IPS-20b (cell line): ENCODE results near the gene FSTL4.

Source experiments
- H3K27ac ChIP-seq: one replicate; pipeline ENCODE4 v1.5.1; 2013; ENCODE audit warnings: low read length
- H3K27me3 ChIP-seq: 2 replicates; pipeline ENCODE4 v1.6.1; 2013; ENCODE audit warnings: mild to moderate bottlenecking, low read length, inconsistent platforms; ENCODE audit not compliant: insufficient read depth
- H3K36me3 ChIP-seq: 2 replicates; pipeline ENCODE4 v1.6.1; 2013; ENCODE audit warnings: low read depth, mild to moderate bottlenecking, inconsistent platforms, low read length, moderate library complexity; ENCODE audit not compliant: insufficient read depth
- H3K4me1 ChIP-seq: 2 replicates; pipeline ENCODE4 v1.6.1; 2013; ENCODE audit warnings: mild to moderate bottlenecking, control low read depth, inconsistent platforms, low read length, moderate library complexity; ENCODE audit not compliant: insufficient read depth
- H3K4me3 ChIP-seq: 2 replicates; pipeline ENCODE4 v1.5.1; 2013; ENCODE audit warnings: mild to moderate bottlenecking, low read length, inconsistent platforms
- H3K9ac ChIP-seq: 2 replicates; pipeline ENCODE4 v1.6.1; 2013; ENCODE audit warnings: low read depth, mild to moderate bottlenecking, inconsistent platforms, low read length, moderate library complexity
- H3K9me3 ChIP-seq: 2 replicates; pipeline ENCODE4 v1.6.1; 2013; ENCODE audit warnings: mild to moderate bottlenecking, low read depth, low read length, inconsistent platforms; ENCODE audit not compliant: insufficient read depth

The FSTL4 gene

GRCh38 chr5:133510634-133511262, 101.6 kb downstream of the FSTL4 start:
- Histone ChIP-seq H3K4me3 (no peak overlapping the region), H3K27ac (no peak overlapping the region), H3K9me3 (no peaks in the 10 kb centered on the region), H3K4me1 (no peaks in the 10 kb centered on the region), H3K9ac (no peak overlapping the region), H3K36me3 (no peaks in the 10 kb centered on the region), H3K27me3 (no peaks in the 10 kb centered on the region)

DNA sequence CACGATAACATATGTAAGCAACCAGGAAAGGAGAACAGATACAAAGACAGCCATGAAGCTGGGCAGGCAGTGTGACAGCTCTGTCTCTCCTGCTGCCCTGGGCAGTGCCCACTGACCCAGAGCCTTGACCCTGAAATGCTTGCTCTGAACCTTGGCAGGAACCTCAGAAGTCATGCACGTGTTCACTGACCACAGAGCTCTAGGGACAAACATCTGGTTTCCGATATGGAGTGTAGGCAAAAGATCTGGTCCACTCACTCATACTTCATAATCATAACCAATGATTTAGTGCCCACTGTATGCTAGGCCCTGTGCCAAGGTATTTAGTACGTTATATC, 102.6 kb downstream of the FSTL4 start:
- H3K9ac ChIP-seq = no peak overlapping the region
- H3K4me3 ChIP-seq = no peak overlapping the region
- H3K4me1 ChIP-seq = no peaks in the 10 kb centered on the region
- no peaks in the 10 kb centered on the region for H3K27me3 ChIP-seq
- no peaks in the 10 kb centered on the region for H3K36me3 ChIP-seq
- H3K27ac ChIP-seq = no peak overlapping the region
- no peaks in the 10 kb centered on the region for H3K9me3 ChIP-seq

DNA sequence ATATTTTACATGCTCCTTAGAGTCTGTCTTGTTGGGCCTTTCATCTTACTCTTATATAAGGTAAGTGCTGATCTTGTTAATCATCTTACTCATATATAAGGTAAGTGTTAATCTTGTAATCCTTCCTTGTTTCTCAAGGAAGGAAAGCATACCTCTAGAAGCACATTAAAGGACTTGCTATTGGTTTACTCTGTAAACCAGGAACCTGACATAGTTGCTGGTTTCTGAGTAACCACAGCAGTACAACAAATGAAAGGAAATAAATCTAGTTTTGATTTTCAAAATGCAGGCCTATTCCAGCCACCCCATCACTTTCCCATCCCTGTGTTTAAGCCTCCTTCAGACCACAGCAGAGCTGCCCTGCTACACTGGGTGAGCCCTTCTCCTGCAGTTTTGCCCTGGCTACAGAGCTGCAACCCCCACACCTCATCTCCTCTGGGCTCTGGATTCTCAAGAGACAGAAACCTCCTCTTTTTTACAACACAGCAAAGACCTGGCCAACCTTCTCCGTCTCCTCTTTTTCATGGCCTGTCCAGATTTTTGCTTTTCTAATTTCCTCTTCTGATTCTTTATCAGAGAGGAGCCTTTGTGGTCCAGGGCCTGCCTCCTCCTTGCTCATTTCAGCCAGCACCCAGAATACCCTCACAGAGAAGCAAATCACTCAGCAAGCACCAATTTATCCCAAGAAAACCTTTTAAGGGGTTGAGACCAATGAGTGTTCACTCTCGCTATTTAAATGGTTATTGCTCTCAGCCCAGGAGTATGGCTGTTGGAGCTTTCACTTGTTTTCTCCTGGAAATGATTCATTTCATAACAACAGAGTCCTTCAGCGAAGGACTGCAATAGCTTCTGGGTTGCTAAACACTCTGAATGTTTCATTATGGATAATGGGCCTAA, 103.2 kb downstream of the FSTL4 start:
- Histone ChIP-seq H3K36me3 (no peaks in the 10 kb centered on the region), H3K9ac (no peak overlapping the region; the same call in 1 of the 2 replicates), H3K27me3 (no peaks in the 10 kb centered on the region), H3K4me1 (no peaks in the 10 kb centered on the region), H3K27ac (no peak overlapping the region), H3K4me3 (no peak overlapping the region), H3K9me3 (no peaks in the 10 kb centered on the region)

DNA sequence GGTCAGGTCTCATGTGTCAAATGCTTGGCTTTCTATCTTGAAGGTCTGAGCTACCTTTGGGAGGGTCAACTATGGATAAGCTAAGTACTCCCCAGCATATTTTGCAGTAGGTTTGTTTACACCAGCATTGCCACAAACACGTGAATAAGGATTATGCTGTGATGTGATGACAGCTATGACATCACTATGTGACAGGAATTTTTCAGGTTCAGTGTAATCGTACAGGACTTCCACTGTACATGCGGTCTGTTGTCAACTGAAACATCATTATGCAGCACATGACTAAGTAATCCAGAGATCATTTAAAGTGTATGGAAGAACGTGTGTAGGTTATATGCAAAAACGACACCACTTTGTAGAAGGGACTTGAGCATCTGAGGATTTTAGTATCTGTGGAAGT, 104.0 kb downstream of the FSTL4 start:
- H3K9ac ChIP-seq = no peak overlapping the region
- no peak overlapping the region for H3K27ac ChIP-seq

DNA sequence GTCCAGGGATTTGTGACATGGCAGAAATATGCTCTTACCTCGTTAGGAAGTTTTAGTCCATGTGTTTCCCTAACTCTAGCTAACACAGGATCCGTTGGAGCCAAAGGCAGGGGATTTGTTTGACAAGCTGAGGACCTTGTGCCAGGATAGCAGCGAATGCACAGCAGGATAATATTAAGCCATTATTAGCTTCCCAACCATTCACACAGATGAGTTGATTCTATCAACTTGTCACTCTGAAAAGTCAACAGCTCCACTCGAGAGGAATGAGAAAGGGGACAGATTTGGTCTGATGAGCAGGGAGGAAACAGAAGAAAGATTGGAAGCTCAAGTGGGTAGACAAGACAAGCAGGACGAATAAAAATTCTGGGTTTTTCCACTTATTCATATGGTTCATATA, 106.2 kb downstream of the FSTL4 start:
- H3K4me1 ChIP-seq = no peaks in the 10 kb centered on the region
- no peaks in the 10 kb centered on the region for H3K9me3 ChIP-seq
- H3K27ac ChIP-seq = no peak overlapping the region
- no peak overlapping the region for H3K9ac ChIP-seq
- no peaks in the 10 kb centered on the region for H3K36me3 ChIP-seq
- H3K27me3 ChIP-seq = no peaks in the 10 kb centered on the region
- H3K4me3 ChIP-seq = no peak overlapping the region

More for the DNA sequence above, 104.0 kb downstream of the FSTL4 start:
- Histone ChIP-seq H3K4me3 (no peak overlapping the region), H3K9me3 (no peaks in the 10 kb centered on the region), H3K36me3 (no peaks in the 10 kb centered on the region), H3K27me3 (no peaks in the 10 kb centered on the region), H3K4me1 (no peaks in the 10 kb centered on the region)

- Histone ChIP-seq H3K4me1 (no peaks in the 10 kb centered on the region), H3K27me3 (no peaks in the 10 kb centered on the region), H3K36me3 (no peaks in the 10 kb centered on the region), H3K9me3 (no peaks in the 10 kb centered on the region), H3K27ac (no peak overlapping the region), H3K9ac (no peak overlapping the region), H3K4me3 (no peak overlapping the region)
Measured at GRCh38 chr5:133503511-133503910, 108.8 kb downstream of the FSTL4 start.

DNA sequence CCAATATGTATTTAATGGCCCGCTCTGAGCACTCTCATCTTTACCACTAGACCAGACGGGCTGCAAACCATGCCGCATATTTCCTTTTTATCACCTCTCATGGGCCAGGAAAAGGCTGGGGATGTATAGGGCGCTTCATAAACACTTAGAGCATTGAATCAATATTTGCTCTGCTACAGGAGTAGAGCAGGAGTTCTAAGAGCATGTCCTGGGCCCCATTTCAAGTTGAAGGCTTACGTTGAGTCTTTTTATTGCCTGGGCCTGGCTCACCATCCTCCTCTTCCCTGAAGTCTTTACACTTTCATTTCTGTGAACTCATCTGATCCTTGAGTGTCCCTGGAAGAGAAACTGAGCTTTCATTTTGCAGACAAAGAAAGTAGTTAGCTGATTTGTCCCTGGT, 112.4 kb downstream of the FSTL4 start:
- no peak overlapping the region for H3K27ac ChIP-seq
- H3K9ac ChIP-seq = no peak overlapping the region
- no peaks in the 10 kb centered on the region for H3K9me3 ChIP-seq
- no peak overlapping the region for H3K4me3 ChIP-seq
- H3K4me1 ChIP-seq = no peaks in the 10 kb centered on the region
- no peaks in the 10 kb centered on the region for H3K36me3 ChIP-seq
- H3K27me3 ChIP-seq = no peaks in the 10 kb centered on the region

- no peak overlapping the region for H3K27ac ChIP-seq
- H3K4me1 ChIP-seq = no peaks in the 10 kb centered on the region
- H3K9me3 ChIP-seq = no peaks in the 10 kb centered on the region
- H3K27me3 ChIP-seq = no peaks in the 10 kb centered on the region
- H3K9ac ChIP-seq = no peak overlapping the region
- no peaks in the 10 kb centered on the region for H3K36me3 ChIP-seq
- no peak overlapping the region for H3K4me3 ChIP-seq
Measured at GRCh38 chr5:133497608-133498348, 114.6 kb downstream of the FSTL4 start.

GRCh38 chr5:133496631-133497030, 115.7 kb downstream of the FSTL4 start:
- Histone ChIP-seq H3K27ac (no peak overlapping the region), H3K9ac (no peak overlapping the region), H3K9me3 (no peaks in the 10 kb centered on the region), H3K27me3 (no peaks in the 10 kb centered on the region), H3K36me3 (no peaks in the 10 kb centered on the region), H3K4me3 (no peak overlapping the region), H3K4me1 (no peaks in the 10 kb centered on the region)

DNA sequence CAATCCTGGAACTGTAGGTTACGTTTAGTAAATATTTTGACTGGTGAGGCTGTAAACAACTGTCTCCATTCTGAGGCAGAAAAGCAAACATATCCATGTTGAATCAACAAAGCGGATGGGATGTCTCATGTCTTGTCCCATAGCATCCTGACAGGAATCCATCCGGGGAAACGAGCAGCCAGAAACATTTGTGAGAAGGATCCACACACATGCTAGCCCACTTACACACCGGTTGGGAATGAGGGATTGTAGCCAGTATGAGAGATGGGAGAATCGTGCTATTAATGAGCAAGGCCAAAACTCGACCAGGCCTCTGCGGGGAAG, 117.5 kb downstream of the FSTL4 start:
- H3K9me3 ChIP-seq = 0 out of 2 replicates have a peak, but pooled peaks cover 3% of the 10 kb centered on the region
- no peaks in the 10 kb centered on the region for H3K36me3 ChIP-seq
- H3K9ac ChIP-seq = no peak overlapping the region
- no peaks in the 10 kb centered on the region for H3K4me1 ChIP-seq
- H3K4me3 ChIP-seq = no peak overlapping the region
- H3K27ac ChIP-seq = no peak overlapping the region
- H3K27me3 ChIP-seq = no peaks in the 10 kb centered on the region

- Histone ChIP-seq H3K27ac (no peak overlapping the region), H3K36me3 (no peaks in the 10 kb centered on the region)
Measured at GRCh38 chr5:133494232-133494922, 118.0 kb downstream of the FSTL4 start.

More at GRCh38 chr5:133494232-133494922, 118.0 kb downstream of the FSTL4 start:
- H3K9me3 ChIP-seq = 0 out of 2 replicates have a peak, but pooled peaks cover 3% of the 10 kb centered on the region
- H3K9ac ChIP-seq = no peak overlapping the region
- H3K4me1 ChIP-seq = no peaks in the 10 kb centered on the region
- H3K27me3 ChIP-seq = no peaks in the 10 kb centered on the region
- H3K4me3 ChIP-seq = no peak overlapping the region
